DMS53 treated with DMSO at 0.1 percent for 48 hours (cell line): ENCODE results near the gene PKIG.

ENCODE experiments used
- DNase-seq: peaks from one replicate; lab custom pipeline; 2025; ENCODE audit not compliant: unreplicated experiment; lab: John Stamatoyannopoulos, UW

PKIG gene

DNA sequence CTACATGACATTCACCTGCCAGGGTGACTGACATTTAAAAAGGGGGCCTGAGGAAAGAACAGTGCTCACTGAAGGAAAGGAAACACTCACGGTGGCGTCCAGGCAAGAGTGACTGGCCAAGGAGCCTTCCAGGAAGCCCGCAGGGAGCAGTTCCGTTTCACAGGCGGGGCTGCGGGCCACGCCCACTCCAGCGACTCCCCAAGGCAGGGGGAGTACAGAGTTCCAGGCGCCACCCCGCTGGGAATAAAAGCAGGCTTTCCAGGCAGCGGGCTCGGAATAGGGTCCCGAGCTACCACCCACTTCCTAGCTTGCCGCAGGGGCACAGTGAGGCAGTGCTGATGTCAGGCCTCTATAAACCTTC lies 34.2 kb downstream of the PKIG start:
- DNase-seq, result no peak

DNA sequence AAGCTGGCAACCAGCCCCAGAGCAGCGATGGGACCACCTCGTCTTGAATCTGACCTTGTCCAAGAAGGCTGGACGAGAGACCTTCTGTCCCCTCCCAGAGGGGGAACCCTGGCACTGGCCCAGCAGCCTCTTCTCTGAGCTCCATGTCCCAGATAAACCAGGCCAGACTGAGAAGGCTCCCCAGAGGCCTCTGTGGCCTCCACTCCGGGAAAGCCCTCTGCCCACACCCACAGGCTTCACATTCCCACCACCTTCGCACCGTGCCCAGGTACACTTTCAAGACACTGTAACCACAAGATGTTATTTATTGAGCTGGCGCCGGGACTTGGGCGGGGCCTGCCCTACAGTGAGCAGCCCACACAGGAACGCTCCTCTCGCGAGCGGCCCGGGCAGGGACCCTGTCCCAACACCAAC lies 35.9 kb downstream of the PKIG start:
- no peak for DNase-seq

DNA sequence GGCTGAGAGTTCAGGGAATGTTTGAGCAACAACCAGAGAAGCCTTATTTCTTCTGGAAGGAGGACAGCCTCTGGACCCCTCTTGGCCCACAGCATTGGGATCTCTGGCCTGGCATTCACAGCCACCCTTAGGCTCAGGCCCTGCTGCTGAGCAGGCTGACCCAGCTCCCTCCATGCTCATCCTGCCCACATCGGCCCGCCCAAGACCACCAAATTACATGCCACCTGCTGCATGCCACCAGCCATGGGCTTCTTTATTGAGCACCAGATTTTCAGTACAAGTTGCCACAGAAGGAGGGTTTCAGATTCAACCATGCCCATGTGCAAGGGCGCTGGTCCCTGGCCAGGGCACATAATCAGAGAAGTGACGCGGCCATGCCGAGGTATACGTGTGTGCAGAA lies 36.9 kb downstream of the PKIG start:
- no peak for DNase-seq

DNA sequence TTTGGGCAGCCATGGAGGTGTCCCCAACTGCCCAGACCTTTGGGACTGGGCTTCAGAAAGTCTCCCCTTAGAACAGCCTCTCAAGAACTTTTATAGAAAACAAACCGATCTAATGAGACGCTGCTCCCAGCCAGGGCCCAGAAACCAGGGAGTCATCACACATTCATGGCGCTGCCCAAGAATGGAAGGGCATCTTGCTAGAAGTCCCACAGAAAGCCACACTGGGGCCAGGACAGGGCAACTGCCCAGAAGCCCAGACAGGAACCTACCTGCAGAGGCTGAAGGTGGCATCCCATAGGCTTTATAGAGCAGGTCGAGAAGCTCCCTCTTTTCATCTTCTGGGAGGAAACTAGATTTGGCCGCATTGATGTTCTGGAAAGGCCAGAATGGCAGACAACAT lies 37.7 kb downstream of the PKIG start:
- no peak for DNase-seq

DNA sequence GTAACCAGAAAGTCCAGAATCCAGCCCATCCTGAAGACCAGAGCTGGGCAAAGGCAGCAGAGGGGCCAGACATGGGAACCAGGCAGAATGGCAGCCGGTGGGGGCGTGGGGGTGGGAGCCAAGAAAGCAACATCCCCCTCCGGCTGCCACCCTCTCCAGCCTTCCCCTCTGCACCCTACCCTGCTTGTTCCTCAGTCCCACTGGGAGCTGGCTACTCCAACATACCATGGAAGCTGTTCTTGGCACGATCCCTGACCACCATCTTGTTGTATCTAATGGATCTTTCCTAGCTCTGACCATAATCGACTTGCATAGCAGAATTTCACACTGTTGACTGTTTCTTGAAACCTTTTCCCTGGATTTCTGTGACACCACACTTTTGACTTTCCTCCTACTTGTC lies 38.9 kb downstream of the PKIG start:
- DNase-seq, result no peak

DNA sequence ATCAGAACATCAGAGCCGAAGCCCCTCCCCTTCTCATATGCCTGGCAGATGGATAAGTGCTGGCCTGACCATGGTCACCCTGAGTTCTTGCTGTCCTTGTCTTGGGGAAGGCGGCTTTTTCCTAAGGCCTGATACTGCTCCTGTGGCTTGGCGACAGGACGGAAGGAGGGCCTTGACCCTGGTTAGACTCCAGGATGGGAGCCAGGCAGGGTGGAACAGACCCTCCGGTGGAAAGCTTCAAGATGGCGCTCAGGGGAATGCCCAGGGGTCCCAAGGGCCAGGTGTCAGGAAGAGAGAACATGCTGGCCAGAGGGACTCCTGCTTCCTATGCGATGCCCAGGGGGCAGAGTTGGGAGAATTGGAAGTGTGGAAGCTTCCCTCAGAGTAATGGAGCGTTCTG lies 39.6 kb downstream of the PKIG start:
- DNase-seq, result no peak

DNA sequence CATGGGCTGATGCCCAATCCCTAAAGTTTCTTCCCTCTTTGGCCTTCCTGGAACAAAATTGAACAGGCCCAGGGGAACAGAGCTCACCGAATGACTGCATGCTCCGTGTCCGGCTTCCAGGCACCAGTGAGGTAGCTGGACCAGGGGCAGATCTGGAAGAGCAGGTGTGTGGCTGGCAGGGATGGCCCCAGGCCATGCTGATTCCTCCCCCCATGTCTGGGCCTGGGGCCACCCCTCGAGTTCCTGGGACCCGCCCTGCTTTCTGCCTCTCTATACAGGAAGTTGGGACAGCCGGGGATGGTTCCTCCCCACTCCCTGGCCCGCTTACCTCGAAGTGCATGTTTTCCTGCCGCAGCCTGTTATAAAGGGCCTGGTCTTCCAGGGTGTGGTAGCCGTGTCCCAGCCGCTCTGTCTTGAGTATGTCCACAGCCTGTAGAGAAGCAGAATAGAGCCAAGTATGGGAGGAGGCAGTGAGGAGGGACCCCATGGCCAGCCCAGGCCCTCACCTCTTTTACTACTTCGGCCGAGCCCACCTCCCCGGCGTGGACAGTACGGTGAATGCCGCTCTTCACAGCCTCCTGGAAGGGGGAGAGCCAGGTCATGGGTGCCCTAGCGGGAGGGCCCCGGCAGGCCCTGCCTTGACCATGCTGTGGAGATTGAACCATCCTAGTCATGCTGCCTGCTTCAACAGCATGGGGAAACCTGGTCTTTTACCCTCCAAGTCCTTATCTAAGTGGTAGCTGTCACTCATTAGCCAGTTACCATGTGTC lies 40.3 kb downstream of the PKIG start:
- no peak for DNase-seq

DNA sequence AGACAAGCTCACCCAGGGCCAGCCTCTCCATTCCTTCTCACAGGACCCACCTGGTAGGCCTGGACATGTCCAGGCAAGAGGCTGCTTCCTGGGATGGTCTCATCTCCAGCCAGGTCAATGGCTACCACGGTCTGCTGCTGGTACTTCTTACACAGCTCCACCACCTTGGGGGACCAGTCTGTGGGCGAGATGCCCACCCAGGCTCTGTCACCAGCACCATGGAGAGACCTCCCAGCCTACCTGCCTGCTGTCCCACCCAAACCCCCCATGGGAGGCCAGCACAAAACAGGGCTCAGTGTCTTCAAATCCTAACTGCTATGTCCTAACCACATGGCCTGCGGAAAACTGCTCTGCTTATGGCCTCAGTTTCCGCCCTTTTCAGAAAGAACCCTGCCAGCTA lies 41.8 kb downstream of the PKIG start:
- no peak for DNase-seq

DNA sequence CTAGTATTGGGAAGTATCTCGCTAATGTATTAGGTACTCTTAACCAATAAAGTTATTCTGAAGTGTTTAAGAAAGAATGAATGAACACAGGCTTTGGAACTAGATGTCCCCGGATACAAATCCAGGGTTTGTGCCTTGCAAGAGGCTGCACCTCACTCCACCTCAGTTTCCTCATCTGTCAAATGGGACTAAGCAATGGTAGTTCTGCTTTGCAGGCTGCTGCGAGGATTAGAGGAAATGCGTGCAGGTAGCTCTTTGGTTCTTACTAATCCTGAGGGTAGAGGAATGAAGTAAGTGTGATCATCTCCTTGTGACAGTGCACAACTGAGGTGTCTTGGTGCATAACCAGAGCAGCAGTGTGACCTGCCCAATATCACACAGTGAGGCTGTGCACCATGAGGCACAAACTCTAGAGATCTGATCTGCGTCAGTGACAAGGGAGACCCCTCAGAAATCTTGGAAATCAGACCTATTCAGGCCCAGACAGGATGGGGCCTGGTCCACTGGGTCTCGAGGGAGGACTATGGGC lies 42.4 kb downstream of the PKIG start:
- DNase-seq, result no peak

DNA sequence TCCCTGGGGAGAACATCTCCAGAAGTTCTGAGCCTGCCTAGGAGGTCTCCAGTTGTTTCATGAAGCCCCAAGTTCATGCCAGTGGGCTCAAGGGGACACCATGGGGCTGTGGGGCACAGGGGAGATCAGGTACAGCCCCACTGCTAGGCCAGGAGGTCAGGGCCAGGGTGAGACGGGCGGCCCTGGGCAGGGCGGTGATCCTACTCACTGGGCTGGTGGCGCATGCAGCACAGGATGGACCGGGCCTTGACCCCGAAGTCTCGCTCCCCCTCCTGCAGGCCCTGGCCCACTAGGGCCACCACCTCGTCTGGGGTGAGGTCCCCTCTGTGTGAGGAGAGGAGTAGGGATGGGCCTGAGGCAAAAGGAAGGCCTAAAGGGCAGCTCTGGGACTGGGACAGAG lies 43.0 kb downstream of the PKIG start:
- DNase-seq, result no peak

DNA sequence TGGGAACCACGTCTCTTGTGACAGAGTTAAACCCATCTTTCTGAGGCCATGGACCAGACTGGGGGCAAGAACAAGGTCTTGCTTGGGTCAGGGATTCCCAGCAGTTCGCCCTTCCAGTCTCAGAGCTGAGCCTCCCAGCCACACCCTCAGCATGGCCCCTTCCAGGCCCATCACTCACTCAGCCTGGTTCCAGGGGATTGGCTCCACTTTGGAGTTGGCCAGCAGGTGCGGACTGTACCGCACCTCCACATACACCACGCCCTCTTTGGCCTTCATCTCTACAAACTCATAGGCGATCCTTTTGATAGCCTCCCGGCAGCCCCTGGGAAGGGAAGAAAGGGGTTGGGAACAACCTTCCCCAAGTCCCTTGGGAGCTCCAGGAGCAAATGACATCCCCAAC lies 43.9 kb downstream of the PKIG start:
- no peak for DNase-seq

DNA sequence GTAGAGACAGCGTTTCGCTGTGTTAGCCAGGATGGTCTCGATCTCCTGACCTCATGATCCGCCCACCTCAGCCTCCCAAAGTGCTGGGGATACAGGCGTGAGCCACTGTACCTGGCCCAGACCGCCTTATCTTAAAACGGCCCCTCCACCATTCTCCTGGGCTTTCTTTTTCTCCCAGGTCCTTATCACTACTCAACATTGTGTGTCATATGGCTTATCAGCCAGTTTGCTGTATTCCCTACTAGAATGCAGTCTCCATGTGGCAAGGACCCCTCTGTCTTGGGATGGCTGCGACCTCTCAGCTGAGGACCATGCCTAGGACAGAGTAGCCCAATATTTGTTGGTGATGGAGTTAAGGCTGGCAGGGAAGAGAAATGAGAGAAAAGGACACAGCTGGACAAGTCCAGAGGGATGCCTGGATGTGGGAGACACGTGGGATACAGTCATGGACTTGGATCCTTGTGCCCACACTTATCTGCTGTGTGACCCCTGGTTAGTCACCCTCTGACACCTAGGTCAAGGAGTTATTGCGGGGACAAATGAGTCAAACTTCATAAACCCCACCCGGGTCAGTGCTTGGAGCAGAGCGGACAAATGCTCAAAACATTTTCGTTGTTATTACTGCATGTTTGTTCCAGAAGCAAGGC lies 45.1 kb downstream of the PKIG start:
- no peak for DNase-seq

DNA sequence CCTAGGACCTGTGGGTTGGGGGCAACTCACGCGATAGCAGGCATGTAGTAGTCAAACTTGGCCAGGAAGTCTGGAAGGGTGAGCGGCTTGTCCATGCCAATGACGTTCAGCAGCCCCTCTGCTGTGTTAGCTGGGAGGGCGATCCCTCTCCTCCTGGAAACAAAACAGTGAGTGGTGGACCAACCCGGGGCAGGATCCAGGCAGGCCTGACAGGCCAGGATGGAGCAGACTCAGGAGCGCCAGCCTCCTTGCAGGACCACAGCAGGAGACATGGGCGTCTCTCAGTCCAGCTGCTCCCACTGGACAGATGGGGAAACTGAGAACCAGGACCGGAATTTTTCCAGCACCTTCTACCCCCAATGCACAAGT lies 46.6 kb downstream of the PKIG start:
- DNase-seq, result no peak

DNA sequence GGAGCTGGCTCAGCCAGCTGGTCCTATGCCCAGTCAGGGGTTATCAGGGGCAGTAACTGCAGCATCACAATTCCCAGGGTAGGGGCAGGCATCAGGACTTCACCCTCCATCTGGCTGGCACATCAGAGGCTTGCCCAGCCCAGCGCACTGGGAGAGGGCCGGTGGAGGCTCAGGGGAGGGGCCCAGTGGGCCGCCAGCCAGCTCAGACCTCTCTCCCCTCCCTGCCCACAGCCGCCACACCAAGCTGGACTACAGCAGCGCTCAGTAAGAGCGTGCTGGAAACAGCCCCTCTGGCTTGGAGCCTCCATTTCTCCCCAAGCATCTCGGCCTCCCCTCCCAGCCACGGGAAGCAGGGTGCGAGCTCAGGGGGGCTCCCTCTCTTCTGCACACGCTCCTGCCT lies 47.2 kb downstream of the PKIG start:
- DNase-seq, result no peak

DNA sequence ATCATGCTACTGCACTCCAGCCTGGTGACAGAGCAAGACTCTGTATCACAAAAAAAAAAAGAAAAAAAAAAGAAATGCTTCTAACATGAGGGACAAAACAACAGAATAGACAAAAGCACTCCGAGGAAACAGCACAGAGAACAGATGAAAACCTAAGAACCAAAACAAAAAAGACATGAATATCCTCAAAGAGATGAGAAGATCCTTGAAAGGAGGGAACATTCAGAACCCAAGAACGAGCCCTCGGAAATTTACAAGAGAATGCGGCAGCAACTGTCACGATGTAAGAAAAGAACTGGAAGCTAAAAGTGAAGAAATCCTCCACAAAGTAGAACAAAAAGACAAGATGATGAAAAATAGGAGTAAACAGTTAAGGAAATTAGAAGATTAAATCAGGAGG lies 47.9 kb downstream of the PKIG start:
- DNase-seq, result no peak

DNA sequence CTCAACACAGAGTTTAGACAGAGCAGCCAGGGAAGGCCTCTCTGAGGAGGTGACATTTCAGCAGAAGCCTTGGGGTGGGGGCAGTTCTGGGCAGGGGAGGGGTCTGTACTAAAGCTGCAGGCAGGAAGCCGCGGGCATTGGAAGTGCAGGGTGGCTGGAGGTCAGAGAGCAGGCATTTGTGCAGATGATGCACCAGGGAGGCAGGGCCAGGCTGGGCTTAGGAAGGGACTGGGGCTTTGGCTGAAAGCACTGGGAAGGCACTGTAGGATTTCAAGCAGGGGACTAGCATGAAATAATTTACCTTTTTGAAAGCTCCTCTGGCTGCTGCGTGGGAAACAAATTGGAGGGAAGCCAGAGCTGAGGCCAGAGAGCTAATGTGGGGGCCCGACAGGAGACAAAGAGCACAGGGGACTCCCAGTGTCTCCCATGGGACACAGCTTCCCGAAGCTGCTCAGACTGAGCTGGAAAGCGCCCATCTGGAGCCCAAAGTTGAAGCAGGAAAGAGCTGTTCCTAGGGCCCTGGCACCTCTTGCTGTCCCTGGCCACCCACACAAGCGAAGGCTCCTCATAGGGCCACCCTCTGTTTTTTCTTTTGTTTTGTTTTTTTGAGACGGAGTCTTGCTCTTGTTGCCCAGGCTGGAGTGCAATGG lies 49.8 kb downstream of the PKIG start:
- no peak for DNase-seq

DNA sequence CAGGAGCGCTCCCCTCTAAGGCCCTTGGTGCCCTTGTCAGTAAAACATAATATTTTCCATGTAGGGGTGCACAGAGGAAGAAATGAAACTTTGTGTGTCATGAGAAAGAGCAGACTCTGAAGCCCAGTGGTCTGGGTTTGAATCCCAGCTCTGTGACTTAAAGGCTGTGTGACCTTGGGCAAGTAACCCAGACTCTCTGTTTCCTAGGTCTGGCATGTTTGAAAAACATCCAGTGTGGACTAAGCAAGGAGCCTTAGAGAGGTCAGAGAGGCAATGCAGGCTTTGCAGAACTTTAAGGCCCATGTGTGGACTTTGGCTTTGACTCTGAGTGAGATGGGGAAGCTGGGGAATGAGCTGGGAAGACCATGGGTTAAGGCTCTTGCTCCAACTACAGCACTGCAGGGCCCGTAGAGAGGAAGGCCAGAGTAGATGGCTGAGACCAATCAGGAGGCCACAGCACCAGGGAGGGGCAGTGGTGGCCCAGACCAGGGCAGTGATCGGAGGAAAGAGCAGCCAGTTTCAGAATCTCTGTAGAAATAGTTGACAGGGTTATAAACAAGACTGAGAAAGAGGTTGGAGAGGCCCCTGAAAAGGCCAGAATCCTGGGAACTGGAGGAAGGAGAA lies 50.9 kb downstream of the PKIG start:
- no peak for DNase-seq

DNA sequence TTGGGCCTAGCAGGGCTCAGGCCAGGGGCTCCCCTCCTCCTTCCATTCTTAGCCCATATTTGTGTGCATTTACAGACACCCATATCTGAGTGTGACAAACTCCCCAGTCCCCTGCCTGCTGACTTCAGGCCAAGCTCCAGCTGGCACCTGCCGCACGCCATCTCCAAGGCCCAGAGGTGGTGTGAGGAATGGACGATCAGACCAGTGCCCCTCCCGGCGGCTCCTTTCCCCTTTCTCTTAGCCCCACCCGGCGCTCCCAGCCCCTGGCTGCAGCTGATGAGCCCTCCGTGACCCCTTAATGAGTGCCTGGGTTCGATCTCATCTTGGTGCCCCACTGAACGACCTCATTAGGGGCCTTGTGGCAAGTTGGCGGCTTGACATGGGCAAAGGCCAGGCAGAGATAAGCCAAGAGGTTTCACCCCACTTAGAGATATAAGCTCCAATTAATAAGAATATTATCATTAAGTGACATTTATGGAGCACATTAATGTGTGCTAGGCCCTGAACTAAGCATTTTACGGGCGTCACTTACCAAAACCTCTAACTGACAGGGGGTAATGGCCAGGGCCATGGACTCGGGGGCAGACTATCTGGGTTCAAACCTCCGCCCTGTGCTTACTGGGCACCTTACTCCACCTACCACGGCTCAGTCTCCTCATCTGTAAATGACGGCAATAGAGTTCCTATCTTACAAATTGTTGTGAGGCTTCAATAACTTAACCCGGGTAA lies 51.7 kb downstream of the PKIG start:
- DNase-seq, result no peak

DNA sequence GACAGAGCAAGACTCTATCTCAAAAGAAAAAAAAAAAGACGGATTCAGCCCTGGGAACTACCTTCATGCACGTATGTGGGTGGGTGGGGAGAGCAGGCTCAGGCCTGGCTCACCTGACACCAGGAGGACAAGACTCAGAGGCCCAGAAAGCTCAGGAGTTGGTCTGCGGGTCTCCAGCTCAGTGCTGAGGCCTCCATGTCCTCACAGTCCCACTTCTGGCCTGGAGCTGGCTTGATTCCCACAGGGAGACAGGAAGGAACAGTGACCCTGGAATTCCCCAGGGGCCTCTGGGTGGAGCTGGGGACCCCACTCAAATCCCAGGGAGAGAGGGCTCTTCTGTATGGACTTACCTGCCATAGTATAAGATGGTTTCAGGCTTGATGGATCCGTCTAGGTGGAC lies 53.5 kb downstream of the PKIG start:
- DNase-seq, result no peak

DNA sequence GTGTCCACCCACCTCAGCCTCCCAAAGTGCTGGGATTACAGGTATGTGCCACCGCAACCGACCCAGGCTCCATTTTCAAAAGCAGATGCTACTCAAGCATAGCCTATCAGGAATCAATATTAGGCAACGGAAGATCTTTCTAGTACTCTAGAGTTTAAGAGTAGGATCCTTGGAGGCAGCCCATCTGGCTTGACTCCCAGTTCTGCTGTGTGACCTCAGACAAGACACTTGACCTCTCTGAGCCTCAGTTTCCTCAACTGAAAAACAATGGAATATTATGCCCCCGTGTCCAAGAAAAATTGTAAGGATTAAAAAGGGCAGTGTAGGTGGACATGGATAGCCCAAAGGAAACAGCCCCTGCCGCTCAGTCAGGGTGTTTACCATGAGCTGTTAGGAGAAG lies 54.7 kb downstream of the PKIG start:
- no peak for DNase-seq
